Right kidney (tissue), 1 donor: ENCODE data around the gene TLK1.

Source experiments
- DNase-seq: peaks from one replicate; pipeline ENCODE4 v3.0.0-alpha.2; 2016

TLK1 gene

GRCh38 chr2:170999654-171000053 is 161.0 kb downstream of the TLK1 start:
- no peak for DNase-seq

GRCh38 chr2:170997893-170998597 is 162.6 kb downstream of the TLK1 start:
- no peak for DNase-seq

- DNase-seq, result no peak
Observed at GRCh38 chr2:170996316-170996715, 164.4 kb downstream of the TLK1 start.

- DNase-seq, result no peak
Observed at GRCh38 chr2:170991398-170992182, 169.1 kb downstream of the TLK1 start.

- DNase-seq, result no peak
Observed at GRCh38 chr2:170986566-170987258, 174.0 kb downstream of the TLK1 start.

GRCh38 chr2:170985407-170985806 is 175.3 kb downstream of the TLK1 start:
- no peak for DNase-seq

- DNase-seq, result no peak
Observed at GRCh38 chr2:170984079-170984478, 176.6 kb downstream of the TLK1 start.

GRCh38 chr2:170975943-170976270 is 184.8 kb downstream of the TLK1 start:
- DNase-seq, result no peak

- DNase-seq, result no peak
Observed at GRCh38 chr2:170975127-170975942, 185.4 kb downstream of the TLK1 start.

GRCh38 chr2:170974304-170974993 is 186.2 kb downstream of the TLK1 start:
- no peak for DNase-seq

- peak; percentile 91 for DNase-seq
Observed at GRCh38 chr2:170973492-170974303, 187.0 kb downstream of the TLK1 start.

- DNase-seq, result no peak
Observed at GRCh38 chr2:170973225-170973491, 187.5 kb downstream of the TLK1 start.

GRCh38 chr2:170972296-170973224 is 188.1 kb downstream of the TLK1 start:
- DNase-seq, result no peak

GRCh38 chr2:170971071-170971470 is 189.6 kb downstream of the TLK1 start:
- DNase-seq, result no peak

GRCh38 chr2:170969872-170970496 is 190.7 kb downstream of the TLK1 start:
- no peak for DNase-seq

GRCh38 chr2:170969030-170969429 is 191.7 kb downstream of the TLK1 start:
- no peak for DNase-seq

GRCh38 chr2:170968205-170969003 is 192.3 kb downstream of the TLK1 start:
- DNase-seq, result no peak

- DNase-seq, result no peak
Observed at GRCh38 chr2:170967553-170967952, 193.1 kb downstream of the TLK1 start.
